Duodenal mucosa (tissue), 2 donors: ENCODE data around the gene PPIE.
"Not testable (repeated sequence)": the region's sequence is repeated elsewhere in the genome, so short reads cannot be mapped to it uniquely, and the experiment has no call there.

Experiments
- H3K27ac ChIP-seq: one replicate; pipeline ENCODE4 v1.7.0; 2013; ENCODE audit warnings: low read depth, low read length
- H3K27me3 ChIP-seq, 2 donors: one replicate each; pipeline ENCODE4 v1.7.0; 2013; ENCODE audit warnings: low read length in 2 of 2, control low read depth in 1 of 2; ENCODE audit not compliant: insufficient read depth in 2 of 2, control insufficient read depth in 1 of 2
- H3K36me3 ChIP-seq, 2 donors: one replicate each; pipeline ENCODE4 v1.7.0; 2013; ENCODE audit warnings: low read length in 2 of 2, control low read depth in 1 of 2; ENCODE audit not compliant: insufficient read depth in 2 of 2, control insufficient read depth in 1 of 2
- H3K4me1 ChIP-seq, 2 donors: one replicate each; pipeline ENCODE4 v1.7.0; 2013; ENCODE audit warnings: low read length in 2 of 2, control low read depth in 1 of 2; ENCODE audit not compliant: insufficient read depth in 2 of 2, control insufficient read depth in 1 of 2
- H3K4me3 ChIP-seq, 2 donors: one replicate each; pipeline ENCODE4 v1.7.0; 2013; ENCODE audit warnings: low read length in 2 of 2, low read depth in 1 of 2
- H3K9ac ChIP-seq, 2 donors: one replicate each; pipeline ENCODE4 v1.7.0; 2013; ENCODE audit warnings: low read length in 2 of 2, low read depth in 1 of 2
- H3K9me3 ChIP-seq, 2 donors: one replicate each; pipeline ENCODE4 v1.7.0; 2013; ENCODE audit warnings: low read length in 2 of 2, control low read depth in 1 of 2; ENCODE audit not compliant: control insufficient read depth in 1 of 2

The PPIE gene

GRCh38 chr1:39763619-39764374 lies 25.1 kb downstream of the PPIE start:
- H3K4me1 ChIP-seq, H3K4me3 ChIP-seq, H3K9ac ChIP-seq, H3K27ac ChIP-seq, H3K9me3 ChIP-seq, H3K27me3 ChIP-seq: not testable (repeated sequence)
- peaks cover 0 to 17% of the 10 kb centered on the region in 2 donors for H3K36me3 ChIP-seq

GRCh38 chr1:39764512-39764911 lies 25.8 kb downstream of the PPIE start:
- H3K9ac ChIP-seq, H3K4me1 ChIP-seq, H3K36me3 ChIP-seq, H3K4me3 ChIP-seq, H3K27me3 ChIP-seq, H3K27ac ChIP-seq, H3K9me3 ChIP-seq: not testable (repeated sequence)

- not testable (repeated sequence) for H3K27me3 ChIP-seq, H3K9ac ChIP-seq, H3K4me1 ChIP-seq, H3K9me3 ChIP-seq, H3K4me3 ChIP-seq, H3K27ac ChIP-seq, H3K36me3 ChIP-seq
These were observed 27.8 kb downstream of the PPIE start for GRCh38 chr1:39766466-39766865.

GRCh38 chr1:39769502-39769901 lies 30.8 kb downstream of the PPIE start:
- H3K27ac ChIP-seq, H3K36me3 ChIP-seq, H3K9ac ChIP-seq, H3K27me3 ChIP-seq, H3K9me3 ChIP-seq, H3K4me1 ChIP-seq, H3K4me3 ChIP-seq: not testable (repeated sequence)

GRCh38 chr1:39770100-39771021 lies 31.7 kb downstream of the PPIE start:
- not testable (repeated sequence) for H3K27me3 ChIP-seq, H3K9ac ChIP-seq, H3K27ac ChIP-seq, H3K4me1 ChIP-seq, H3K36me3 ChIP-seq, H3K9me3 ChIP-seq
- H3K4me3 ChIP-seq, result peak overlapping the region in 1 of 2 donors; percentile 36

- H3K27ac ChIP-seq, H3K9me3 ChIP-seq, H3K27me3 ChIP-seq, H3K9ac ChIP-seq, H3K36me3 ChIP-seq, H3K4me1 ChIP-seq: not testable (repeated sequence)
- peak within 1 kb of the TSS in 1 of 2 donors; percentile 36 for H3K4me3 ChIP-seq
These were observed 32.4 kb downstream of the PPIE start, which contains the start of gene OXCT2 for GRCh38 chr1:39771022-39771532. Gene OXCT2, minus strand, starts transcription at chr1:39771348. Its CDS starts 93 bp downstream, at chr1:39771255.

GRCh38 chr1:39773369-39773979 lies 34.8 kb downstream of the PPIE start:
- not testable (repeated sequence) for H3K4me1 ChIP-seq, H3K27ac ChIP-seq, H3K4me3 ChIP-seq, H3K9ac ChIP-seq, H3K9me3 ChIP-seq, H3K36me3 ChIP-seq, H3K27me3 ChIP-seq

GRCh38 chr1:39775141-39775540 lies 36.5 kb downstream of the PPIE start:
- H3K4me1 ChIP-seq, H3K36me3 ChIP-seq, H3K27me3 ChIP-seq, H3K9ac ChIP-seq, H3K4me3 ChIP-seq, H3K9me3 ChIP-seq, H3K27ac ChIP-seq: not testable (repeated sequence)

GRCh38 chr1:39775676-39776399 lies 37.2 kb downstream of the PPIE start:
- H3K4me1 ChIP-seq, H3K4me3 ChIP-seq, H3K9me3 ChIP-seq, H3K27ac ChIP-seq, H3K36me3 ChIP-seq, H3K27me3 ChIP-seq, H3K9ac ChIP-seq: not testable (repeated sequence)
